PC-3 (cell line): Measurements from ENCODE around the gene GAS2L3. TPM values are rescaled to one million over a fixed set of nuclear protein-coding genes. Genes with fewer than 3 reads are reported as not detected.

Experiments used
- ATAC-seq: fragments of 200-7000 bp; cut with Tn5 transposase; 2 replicates; pipeline ENCODE4 v1.9.1; 2020; ENCODE audit warnings: mild to moderate bottlenecking, moderate library complexity
- BruUV-seq: library from RNA; stranded (reverse); fragments of 400-500 nt; replicated peaks from 2 replicates; lab custom pipeline; 2021; lab: Mats Ljungman, UMichigan
- CTCF ChIA-PET: fragments of 300-600 bp; sonication (Branson Sonifier 250); formaldehyde crosslinking; loops from one replicate; lab custom pipeline; 2022; ENCODE audit warnings: antibody characterized with exemption; lab: Charles Lee
- POLR2A ChIA-PET: fragments of 300-600 bp; sonication (Branson Sonifier 250); formaldehyde crosslinking; loops from one replicate; lab custom pipeline; 2022; ENCODE audit warnings: antibody characterized with exemption; ENCODE audit not compliant: unreplicated experiment; lab: Charles Lee
- DNase-seq: peaks from one replicate; pipeline ENCODE4 v3.0.0-alpha.2; 2015
- H2AFZ ChIP-seq: fragments of 300-600 bp; sonication (generic); 2 replicates; pipeline ENCODE4 v1.6.0; 2016; ENCODE audit warnings: antibody characterized with exemption, low read length
- H3F3A ChIP-seq: fragments of 300-600 bp; sonication (generic); one replicate; pipeline ENCODE4 v1.6.0; 2017; ENCODE audit warnings: antibody characterized with exemption, low read length, control low read depth, mild to moderate bottlenecking; ENCODE audit not compliant: unreplicated experiment
- H3K27ac ChIP-seq: fragments of 300-600 bp; sonication (generic); 2 replicates; pipeline ENCODE4 v1.5.1; 2016; ENCODE audit warnings: mild to moderate bottlenecking, low read length
- H3K27me3 ChIP-seq: fragments of 300-600 bp; sonication (generic); 2 replicates; pipeline ENCODE4 v1.6.1; 2016; ENCODE audit warnings: low read length, mixed read lengths
- H3K36me3 ChIP-seq: fragments of 300-600 bp; sonication (generic); 2 replicates; pipeline ENCODE4 v1.6.1; 2016; ENCODE audit warnings: low read depth, mixed run types, low read length, mixed read lengths
- H3K4me1 ChIP-seq: fragments of 300-600 bp; sonication (generic); 2 replicates; pipeline ENCODE4 v1.5.1; 2016; ENCODE audit warnings: low read length; ENCODE audit not compliant: insufficient read depth
- H3K4me2 ChIP-seq: fragments of 300-600 bp; sonication (generic); 2 replicates; pipeline ENCODE4 v1.6.0; 2016; ENCODE audit warnings: low read length
- H3K4me3 ChIP-seq: fragments of 300-600 bp; sonication (generic); 2 replicates; pipeline ENCODE4 v1.5.1; 2016; ENCODE audit warnings: mild to moderate bottlenecking, low read length, mixed read lengths
- H3K79me2 ChIP-seq: fragments of 300-600 bp; sonication (generic); 2 replicates; pipeline ENCODE4 v1.6.1; 2017; ENCODE audit warnings: low read length, mixed read lengths
- H3K9ac ChIP-seq: fragments of 300-600 bp; sonication (generic); 2 replicates; pipeline ENCODE4 v1.6.0; 2016; ENCODE audit warnings: mild to moderate bottlenecking, low read length
- H3K9me2 ChIP-seq: fragments of 300-600 bp; sonication (generic); replicated peaks from 2 replicates; pipeline ENCODE4 v1.6.1; 2016; ENCODE audit warnings: mixed run types, low read length, mixed read lengths
- H3K9me3 ChIP-seq: fragments of 300-600 bp; sonication (generic); 2 replicates; pipeline ENCODE4 v1.6.1; 2016; ENCODE audit warnings: low read length, mixed read lengths
- H4K20me1 ChIP-seq: fragments of 300-600 bp; sonication (generic); 2 replicates; pipeline ENCODE4 v1.6.1; 2016; ENCODE audit warnings: low read length, mixed read lengths
- CTCF ChIP-seq: fragments of 300-600 bp; sonication (generic); conservative IDR thresholded peaks from 2 replicates; pipeline ENCODE4 v1.5.1; 2017; ENCODE audit warnings: antibody characterized with exemption, low read depth, mild to moderate bottlenecking, low read length
- EZH2 ChIP-seq: fragments of 300-600 bp; sonication (generic); IDR thresholded peaks from one replicate; pipeline ENCODE4 v1.6.1; 2017; ENCODE audit warnings: antibody characterized with exemption, mild to moderate bottlenecking, low read length; ENCODE audit not compliant: unreplicated experiment
- EZH2phosphoT487 ChIP-seq: fragments of 300-600 bp; sonication (generic); IDR thresholded peaks from 2 replicates; pipeline ENCODE4 v1.6.1; 2018; ENCODE audit warnings: mild to moderate bottlenecking, antibody characterized with exemption, low read length, borderline replicate concordance
- intact Hi-C: fragments of 100-400 bp; cut with micrococcal nuclease; formaldehyde crosslinking; loops from 2 replicates; pipeline ENCODE4 v1.9.0; 2023
- total RNA-seq: library from RNA; depleted of rRNA; stranded (reverse); fragments of >200 nt; gene quantifications from 2 replicates; pipeline ENCODE4 v1.2.3, GENCODE V29; 2014

The GAS2L3 gene
- total RNA-seq, 1 experiment from 2014 or later = 27.8 TPM

GRCh38 chr12:100574187-100575074, 947 bp downstream of the GAS2L3 start:
- peaks cover 29% of the 10 kb centered on the region for H3K4me1 ChIP-seq
- intact Hi-C loops = loop anchor here (1.0 to 5.0 kb wide), 3 partner anchors 93 to 307 kb away; partner anchors contain the start of genes DEPDC4 and SCYL2
- H3K9me2 ChIP-seq = no peaks in the 10 kb centered on the region
- H3K27me3 ChIP-seq = no peaks in the 10 kb centered on the region
- no peak for TF ChIP-seq EZH2phosphoT487
- no peak for TF ChIP-seq EZH2
- no peak for TF ChIP-seq CTCF
- H3K9me3 ChIP-seq = no peaks in the 10 kb centered on the region
- DNase-seq = peak; percentile 35
- CTCF ChIA-PET = no interaction called here
- H3K79me2 ChIP-seq = peaks cover 57% of the 10 kb centered on the region
- BruUV-seq = TSS peak; percentile 50
- peak; percentile 15 for ATAC-seq
- no peak overlapping the region for H3K27ac ChIP-seq
- H3F3A ChIP-seq = no peaks in the 10 kb centered on the region
- peak overlapping the region; percentile 90 for H3K4me2 ChIP-seq
- POLR2A ChIA-PET = no interaction called here
- H3K36me3 ChIP-seq = no peaks in the 10 kb centered on the region; the same call in 1 of the 2 replicates
- peak overlapping the region; percentile 67 for H3K9ac ChIP-seq
- peaks cover 11% of the 10 kb centered on the region for H4K20me1 ChIP-seq
- H2AFZ ChIP-seq = peak overlapping the region; percentile 95
- peak overlapping the region; percentile 84 for H3K4me3 ChIP-seq

DNA sequence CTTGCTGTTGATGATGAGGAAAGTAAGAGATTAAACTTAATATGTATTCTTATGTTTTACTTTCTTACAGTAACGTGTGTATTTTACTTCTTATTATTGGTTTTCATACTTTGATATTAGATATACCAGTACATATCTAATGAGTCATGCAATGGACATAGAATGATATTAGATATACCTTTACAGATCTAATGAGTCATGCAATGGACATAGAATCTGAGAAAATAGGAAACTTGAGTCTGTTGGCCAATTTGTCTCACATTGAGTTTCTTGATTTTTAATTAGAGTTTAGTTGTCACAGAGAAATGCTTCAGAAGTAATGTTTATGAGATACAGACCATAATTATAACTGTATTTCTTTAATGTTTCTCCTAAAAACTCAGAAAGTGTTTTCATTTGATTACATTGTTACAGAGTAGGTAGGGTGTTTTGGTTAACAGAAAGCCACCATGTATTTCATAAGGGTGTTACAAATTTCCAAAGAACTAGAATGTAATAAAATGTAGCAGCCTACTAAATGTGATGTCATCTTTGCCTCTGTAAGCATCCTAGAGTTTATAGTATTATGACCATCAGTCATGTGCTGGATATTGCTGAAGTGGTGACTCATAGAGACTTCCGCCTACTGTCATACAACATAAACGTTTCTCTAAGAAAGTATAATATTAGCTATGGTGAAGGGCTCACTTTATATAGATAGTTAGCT, 3.0 kb downstream of the GAS2L3 start:
- no peak for TF ChIP-seq EZH2
- no peak for TF ChIP-seq EZH2phosphoT487
- TF ChIP-seq CTCF = no peak
- H3K36me3 ChIP-seq = peaks cover 2% of the 10 kb centered on the region
- peak overlapping the region; percentile 55 for H3K4me2 ChIP-seq
- peak; percentile 38 for ATAC-seq
- peaks cover 11% of the 10 kb centered on the region for H4K20me1 ChIP-seq
- no peaks in the 10 kb centered on the region for H3K27me3 ChIP-seq
- BruUV-seq = no TSS peak
- H3K9me3 ChIP-seq = no peaks in the 10 kb centered on the region
- H3K9me2 ChIP-seq = no peaks in the 10 kb centered on the region
- ChIA-PET CTCF (no interaction called here), POLR2A (no interaction called here)
- H2AFZ ChIP-seq = no peak overlapping the region
- 0 out of 2 replicates have a peak overlapping the region, but pooled peaks have one; percentile 1 for H3K4me3 ChIP-seq
- H3K79me2 ChIP-seq = peaks cover 77% of the 10 kb centered on the region
- no peaks in the 10 kb centered on the region for H3F3A ChIP-seq
- no peak overlapping the region for H3K9ac ChIP-seq
- peak overlapping the region; percentile 36 for H3K27ac ChIP-seq
- DNase-seq = peak; percentile 82
- H3K4me1 ChIP-seq = peaks cover 29% of the 10 kb centered on the region
- intact Hi-C loops = loop anchor here (2.0 kb wide), 1 partner anchor 36 kb away; no protein-coding TSS in a partner anchor
